GM15510 (cell line): ENCODE results near the gene KAZN.

ENCODE experiments used
- POLR2A ChIP-seq: IDR thresholded peaks from 3 replicates; pipeline ENCODE4 v1.6.1; 2011; ENCODE audit warnings: borderline replicate concordance; ENCODE audit not compliant: insufficient read length; ENCODE audit errors: extremely low read depth

Gene KAZN

GRCh38 chr1:14949836-14950713 is 351.6 kb downstream of the KAZN start:
- TF ChIP-seq POLR2A, result no peak

- no peak for TF ChIP-seq POLR2A
Measured at GRCh38 chr1:14951766-14952165, 353.3 kb downstream of the KAZN start.

GRCh38 chr1:14952626-14953314 is 354.3 kb downstream of the KAZN start:
- no peak for TF ChIP-seq POLR2A

GRCh38 chr1:14954210-14954609 is 355.7 kb downstream of the KAZN start:
- TF ChIP-seq POLR2A, result no peak

GRCh38 chr1:14954930-14955329 is 356.4 kb downstream of the KAZN start:
- TF ChIP-seq POLR2A, result no peak

GRCh38 chr1:14955402-14955801 is 356.9 kb downstream of the KAZN start:
- TF ChIP-seq POLR2A, result no peak

- TF ChIP-seq POLR2A, result no peak
Measured at GRCh38 chr1:14955976-14956375, 357.5 kb downstream of the KAZN start.

GRCh38 chr1:14956579-14957195 is 358.2 kb downstream of the KAZN start:
- no peak for TF ChIP-seq POLR2A

GRCh38 chr1:14957375-14958098 is 359.1 kb downstream of the KAZN start:
- no peak for TF ChIP-seq POLR2A

GRCh38 chr1:14958249-14959058 is 360.0 kb downstream of the KAZN start:
- no peak for TF ChIP-seq POLR2A

- no peak for TF ChIP-seq POLR2A
Measured at GRCh38 chr1:14959059-14959694, 360.7 kb downstream of the KAZN start.

GRCh38 chr1:14961661-14962267 is 363.3 kb downstream of the KAZN start:
- no peak for TF ChIP-seq POLR2A

- TF ChIP-seq POLR2A, result no peak
Measured at GRCh38 chr1:14962407-14962806, 363.9 kb downstream of the KAZN start.
